Natural killer cell treated with Interleukin-12 subunit alpha and Interleukin-12 subunit beta and Interleukin-15 and Interleukin-18, amount 100 ng/mL, for 72 hours (primary cell): ENCODE data around the gene MTARC1. TPM values are rescaled to one million over a fixed set of nuclear protein-coding genes. Genes with fewer than 3 reads are reported as not detected.

Experiments used
- ATAC-seq, 2 donors: fragments of 150-1000 bp; cut with Tn5 transposase in 1 of 2; sonication (Bioruptor Pico), chemical (Tn5 transposase) in 1 of 2; 2 replicates each; pipeline ENCODE4 v1.10.0; 2021
- DNase-seq: peaks from one replicate; pipeline ENCODE4 v3.0.0; 2022; ENCODE audit warnings: low spot score
- H3K27ac Mint-ChIP-seq, 2 donors: 1 replicate in 1 of 2; 2 replicates in 1 of 2; pipeline ENCODE4 v1.8.0; 2022; ENCODE audit warnings: mixed read lengths in 2 of 2, mild to moderate bottlenecking in 1 of 2, moderate library complexity in 1 of 2
- H3K27me3 Mint-ChIP-seq, 2 donors: 1 replicate in 1 of 2; 2 replicates in 1 of 2; pipeline ENCODE4 v1.8.0; 2022; ENCODE audit warnings: mixed read lengths in 2 of 2
- H3K36me3 Mint-ChIP-seq: one replicate; pipeline ENCODE4 v1.8.0; 2022; ENCODE audit warnings: mixed read lengths
- H3K4me1 Mint-ChIP-seq, 2 donors: 1 replicate in 1 of 2; 2 replicates in 1 of 2; pipeline ENCODE4 v1.8.0; 2022; ENCODE audit warnings: low read depth in 2 of 2, mixed read lengths in 2 of 2, mild to moderate bottlenecking in 1 of 2
- H3K4me3 Mint-ChIP-seq: one replicate; pipeline ENCODE4 v1.8.0; 2022; ENCODE audit warnings: mixed read lengths
- H3K9me3 Mint-ChIP-seq: 2 replicates; pipeline ENCODE4 v1.8.0; 2022; ENCODE audit warnings: mixed read lengths
- total RNA-seq, 2 donors: library from RNA; stranded (reverse); gene quantifications; one replicate each; pipeline ENCODE4 v1.2.3, GENCODE V29; 2022

MTARC1 gene
- total RNA-seq, 2 donors from 2014 or later: 0.17 TPM; not detected in 1

DNA sequence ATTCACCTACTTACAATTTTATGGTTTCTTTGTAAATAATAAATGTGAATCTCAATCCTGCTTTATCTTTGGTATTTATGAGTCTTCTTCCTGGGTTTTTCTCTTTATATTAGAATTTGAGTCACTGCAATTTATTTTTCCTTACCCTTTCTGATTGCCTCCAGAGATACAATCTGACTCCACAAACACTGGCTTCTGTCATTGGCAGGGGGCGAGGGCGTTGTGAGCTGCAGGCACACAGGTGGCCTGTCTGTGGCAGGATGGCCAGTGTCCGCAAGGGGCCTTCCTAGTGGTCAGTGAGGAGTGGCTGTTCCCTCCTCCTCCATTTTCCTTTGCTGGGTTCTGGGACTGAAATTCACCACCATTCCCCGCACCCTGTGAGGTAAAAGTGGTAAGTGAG, 2.0 kb upstream of the MTARC1 start:
- Mint-ChIP-seq H3K9me3 (no peaks in the 10 kb centered on the region), H3K27me3 (peaks cover 22 to 25% of the 10 kb centered on the region in 2 donors)

DNA sequence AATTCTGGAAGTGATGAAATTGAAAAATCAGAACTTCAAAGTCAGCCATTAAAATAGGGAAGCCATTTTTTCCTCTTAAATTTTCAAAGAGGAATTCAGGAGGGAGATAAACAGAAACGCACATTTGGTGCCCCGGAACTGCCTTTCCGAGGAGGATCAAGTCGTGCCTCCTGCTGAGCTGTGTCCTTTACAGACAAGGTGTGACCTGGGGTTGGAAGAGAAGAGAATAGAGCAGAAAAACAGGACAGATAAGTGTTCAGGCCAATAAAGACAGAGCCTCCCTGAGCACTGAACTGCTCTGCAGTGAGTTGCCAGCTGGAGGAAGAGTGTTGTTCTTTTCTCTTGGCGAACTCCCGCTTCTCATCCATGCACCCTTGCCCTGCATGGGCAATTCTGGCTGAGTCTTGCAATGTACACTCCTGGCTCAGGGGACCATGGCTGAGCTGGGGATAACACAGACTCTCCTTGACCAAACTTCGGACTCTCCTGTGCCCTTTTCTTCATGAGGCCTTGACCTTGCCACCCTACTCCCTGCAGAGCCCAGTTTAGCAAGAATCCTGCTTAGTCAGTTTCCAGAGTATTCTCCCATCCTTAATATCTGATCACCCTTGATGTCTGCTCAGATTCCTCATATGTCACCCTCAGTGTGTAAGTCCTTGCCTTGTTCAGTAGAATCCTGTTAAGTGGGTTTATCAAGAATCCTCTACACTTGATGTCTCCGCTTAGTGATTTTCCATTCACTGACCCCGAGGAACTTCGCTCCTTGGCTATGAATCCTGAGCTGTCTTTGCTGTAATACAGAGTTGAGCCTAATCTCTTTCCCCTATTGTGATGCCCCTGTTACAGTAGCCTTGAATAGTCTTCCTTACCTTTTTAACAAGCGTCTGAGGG, 1.3 kb upstream of the MTARC1 start:
- H3K27ac Mint-ChIP-seq: no peak overlapping the region
- H3K4me3 Mint-ChIP-seq: no peak overlapping the region
- DNase-seq (no peak), ATAC-seq (no peak)
- H3K36me3 Mint-ChIP-seq: no peaks in the 10 kb centered on the region
- H3K27me3 Mint-ChIP-seq: peaks cover 22 to 25% of the 10 kb centered on the region in 2 donors
- H3K9me3 Mint-ChIP-seq: no peaks in the 10 kb centered on the region
- no peaks in the 10 kb centered on the region for H3K4me1 Mint-ChIP-seq

More for the DNA sequence above, 2.0 kb upstream of the MTARC1 start:
- ATAC-seq (no peak), DNase-seq (no peak)
- no peak overlapping the region for H3K27ac Mint-ChIP-seq
- no peaks in the 10 kb centered on the region for H3K4me1 Mint-ChIP-seq
- H3K36me3 Mint-ChIP-seq: no peaks in the 10 kb centered on the region
- H3K4me3 Mint-ChIP-seq: no peak overlapping the region

DNA sequence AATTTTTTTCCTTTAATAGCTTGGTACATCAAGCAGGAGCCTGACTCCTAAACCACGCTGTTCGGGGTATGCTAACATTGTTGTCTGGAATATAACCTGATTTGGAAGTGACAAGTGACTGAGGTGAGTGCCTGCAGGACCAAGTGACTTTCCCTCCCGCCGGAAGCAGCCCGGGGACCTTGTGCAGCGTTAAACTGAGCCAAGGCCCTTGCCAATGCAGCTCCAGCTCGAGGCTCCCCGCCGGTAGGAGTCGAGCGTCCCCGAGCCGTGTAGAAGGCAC, 716 bp upstream of the MTARC1 start:
- Mint-ChIP-seq H3K27ac (no peak overlapping the region), H3K4me1 (no peaks in the 10 kb centered on the region), H3K9me3 (no peaks in the 10 kb centered on the region), H3K27me3 (peaks cover 22 to 25% of the 10 kb centered on the region in 2 donors), H3K36me3 (no peaks in the 10 kb centered on the region), H3K4me3 (no peak overlapping the region)
- no peak for ATAC-seq
- DNase-seq: no peak

DNA sequence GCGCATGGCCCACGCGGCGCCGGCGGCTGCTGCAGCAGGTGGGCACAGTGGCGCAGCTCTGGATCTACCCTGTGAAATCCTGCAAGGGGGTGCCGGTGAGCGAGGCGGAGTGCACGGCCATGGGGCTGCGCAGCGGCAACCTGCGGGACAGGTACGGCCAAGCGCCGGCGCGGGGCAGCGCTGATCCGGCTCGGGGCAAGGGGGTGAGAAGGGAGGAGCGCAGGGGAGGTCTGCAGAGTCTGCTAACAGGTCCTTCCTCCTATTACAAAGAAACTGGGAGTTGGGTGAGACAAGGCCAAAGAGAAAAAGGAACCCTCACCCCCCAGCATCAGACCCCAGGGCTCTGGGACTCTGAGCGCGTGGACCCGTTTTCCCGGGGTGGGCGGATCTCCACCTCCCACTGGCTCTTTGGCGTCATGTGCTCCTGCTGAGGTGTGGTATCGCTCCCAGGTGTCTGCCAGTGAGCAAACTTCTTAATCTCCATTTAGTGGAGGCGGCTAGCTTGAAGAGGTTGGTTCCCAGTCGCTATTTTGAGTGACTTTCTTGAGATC, 431 bp downstream of the MTARC1 start:
- peak; percentile 37 to 42 for ATAC-seq
- H3K4me3 Mint-ChIP-seq: no peak overlapping the region
- DNase-seq: no peak
- H3K36me3 Mint-ChIP-seq: no peaks in the 10 kb centered on the region
- no peaks in the 10 kb centered on the region for H3K4me1 Mint-ChIP-seq
- H3K27me3 Mint-ChIP-seq: peaks cover 26 to 30% of the 10 kb centered on the region in 2 donors
- no peak overlapping the region for H3K27ac Mint-ChIP-seq
- H3K9me3 Mint-ChIP-seq: no peaks in the 10 kb centered on the region

DNA sequence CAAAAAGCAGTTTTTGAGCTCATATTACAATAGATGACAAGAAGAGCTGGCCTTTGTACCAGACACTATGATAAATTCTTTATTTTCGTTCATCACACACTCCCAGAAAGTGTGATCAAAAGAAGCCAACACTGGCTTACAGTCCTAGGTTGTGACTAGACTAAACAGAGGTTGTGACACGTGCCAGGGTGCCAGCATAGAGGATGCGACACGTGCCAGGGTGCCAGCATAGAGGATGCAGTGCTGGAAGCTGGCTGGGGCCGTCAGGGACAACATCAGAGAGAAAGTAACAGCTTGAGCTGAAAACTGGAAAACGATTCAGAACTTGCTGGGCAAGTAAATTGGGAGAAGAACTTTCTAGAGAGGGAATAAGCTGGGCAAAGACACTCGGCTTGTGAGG, 2.2 kb downstream of the MTARC1 start:
- Mint-ChIP-seq H3K27me3 (peaks cover 25 to 30% of the 10 kb centered on the region in 2 donors), H3K4me3 (no peak overlapping the region), H3K4me1 (no peaks in the 10 kb centered on the region), H3K36me3 (no peaks in the 10 kb centered on the region), H3K27ac (no peak overlapping the region), H3K9me3 (no peaks in the 10 kb centered on the region)
- DNase-seq (no peak), ATAC-seq (no peak)

DNA sequence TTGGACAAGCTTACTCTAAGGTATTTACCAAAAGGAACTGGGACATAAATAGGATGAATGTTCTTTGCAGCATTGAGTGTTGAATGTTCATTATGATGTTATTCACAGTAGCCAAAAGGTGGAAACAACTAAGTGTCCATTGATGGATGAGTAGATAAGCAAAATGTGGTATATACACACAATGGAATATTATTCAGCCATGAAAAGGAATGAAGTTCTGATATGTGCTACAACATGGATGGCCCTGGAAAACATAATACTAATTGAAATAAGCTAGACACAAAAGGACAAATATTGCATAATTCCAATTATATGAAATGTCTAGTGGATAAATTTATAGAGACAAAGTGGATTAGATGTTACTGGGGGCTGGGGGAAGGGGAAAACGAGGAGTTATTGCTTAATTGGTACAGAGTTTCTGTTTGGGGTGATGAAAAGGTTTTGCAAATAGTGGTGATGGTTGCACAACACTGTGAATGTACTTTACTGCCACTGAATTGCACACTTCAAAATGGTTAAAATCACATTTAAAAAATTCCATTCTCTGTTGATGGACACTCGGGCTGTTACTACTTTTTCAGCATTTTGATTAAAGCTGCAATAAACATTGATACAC, 2.9 kb downstream of the MTARC1 start:
- Mint-ChIP-seq H3K27me3 (peaks cover 21 to 23% of the 10 kb centered on the region in 2 donors), H3K9me3 (no peaks in the 10 kb centered on the region)
- ATAC-seq: no peak

DNA sequence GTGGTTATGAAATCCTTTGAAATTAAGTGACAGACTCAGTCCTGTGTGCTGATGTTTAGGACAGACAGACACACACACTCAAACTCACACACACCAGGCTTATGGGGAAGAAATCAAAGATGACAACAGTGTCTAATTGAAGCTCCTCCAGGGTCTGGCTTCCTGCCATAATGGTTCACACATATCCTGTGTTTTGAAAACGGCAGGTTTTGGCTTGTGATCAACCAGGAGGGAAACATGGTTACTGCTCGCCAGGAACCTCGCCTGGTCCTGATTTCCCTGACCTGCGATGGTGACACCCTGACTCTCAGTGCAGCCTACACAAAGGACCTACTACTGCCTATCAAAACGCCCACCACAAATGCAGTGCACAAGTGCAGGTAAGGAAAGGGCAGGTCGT, 4.6 kb downstream of the MTARC1 start:
- DNase-seq (no peak), ATAC-seq (no peak)
- no peaks in the 10 kb centered on the region for H3K4me1 Mint-ChIP-seq
- H3K9me3 Mint-ChIP-seq: no peaks in the 10 kb centered on the region
- peaks cover 7 to 8% of the 10 kb centered on the region in 2 donors for H3K27me3 Mint-ChIP-seq
- H3K4me3 Mint-ChIP-seq: no peak overlapping the region
- no peak overlapping the region for H3K27ac Mint-ChIP-seq
- H3K36me3 Mint-ChIP-seq: no peaks in the 10 kb centered on the region

More for the DNA sequence above, 2.9 kb downstream of the MTARC1 start:
- Mint-ChIP-seq H3K36me3 (no peaks in the 10 kb centered on the region), H3K4me1 (no peaks in the 10 kb centered on the region), H3K27ac (no peak overlapping the region), H3K4me3 (no peak overlapping the region)
- DNase-seq: no peak

DNA sequence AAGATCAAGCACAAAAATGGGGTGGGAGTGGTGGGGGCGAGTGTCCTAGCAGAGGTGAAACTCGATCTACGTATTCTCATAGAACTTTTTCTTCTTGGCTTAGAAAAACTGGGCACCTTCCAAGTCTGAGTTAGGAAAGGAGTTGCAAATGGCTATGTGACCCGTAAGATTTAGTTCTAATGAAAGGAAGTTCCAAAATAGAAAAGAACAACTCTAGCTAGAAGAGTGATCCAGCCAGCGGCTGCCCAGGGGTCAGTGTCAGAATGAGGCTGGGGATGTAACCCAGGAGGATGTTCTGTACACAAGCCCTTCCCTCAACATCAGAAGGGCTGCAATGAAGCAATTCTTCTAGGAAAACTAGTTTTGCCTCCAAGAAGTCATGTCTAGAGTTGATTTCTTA, 5.2 kb downstream of the MTARC1 start:
- no peak for ATAC-seq
- no peaks in the 10 kb centered on the region for H3K9me3 Mint-ChIP-seq
- no peak overlapping the region for H3K4me3 Mint-ChIP-seq
- no peaks in the 10 kb centered on the region for H3K36me3 Mint-ChIP-seq
- no peak for DNase-seq
- peaks cover 7 to 8% of the 10 kb centered on the region in 2 donors for H3K27me3 Mint-ChIP-seq
- H3K4me1 Mint-ChIP-seq: no peaks in the 10 kb centered on the region
- H3K27ac Mint-ChIP-seq: no peak overlapping the region

DNA sequence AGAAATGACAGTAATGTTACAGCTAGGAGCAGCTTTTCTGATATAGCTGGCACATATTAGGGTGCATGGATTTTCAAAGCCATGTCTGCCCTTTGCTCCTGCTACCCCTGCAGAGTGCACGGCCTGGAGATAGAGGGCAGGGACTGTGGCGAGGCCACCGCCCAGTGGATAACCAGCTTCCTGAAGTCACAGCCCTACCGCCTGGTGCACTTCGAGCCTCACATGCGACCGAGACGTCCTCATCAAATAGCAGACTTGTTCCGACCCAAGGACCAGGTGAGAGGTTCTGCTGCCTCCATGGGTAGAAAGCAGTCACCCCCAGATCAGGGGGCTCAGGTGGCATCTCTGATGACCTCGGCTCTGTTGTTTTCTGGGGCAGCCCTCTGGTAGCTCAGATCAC, 9.8 kb downstream of the MTARC1 start:
- H3K4me3 Mint-ChIP-seq: no peak overlapping the region
- H3K4me1 Mint-ChIP-seq: no peaks in the 10 kb centered on the region
- no peak for DNase-seq
- H3K27ac Mint-ChIP-seq: no peak overlapping the region
- H3K9me3 Mint-ChIP-seq: no peaks in the 10 kb centered on the region
- ATAC-seq: no peak
- no peaks in the 10 kb centered on the region for H3K36me3 Mint-ChIP-seq
- peaks cover 5 to 7% of the 10 kb centered on the region in 2 donors for H3K27me3 Mint-ChIP-seq

DNA sequence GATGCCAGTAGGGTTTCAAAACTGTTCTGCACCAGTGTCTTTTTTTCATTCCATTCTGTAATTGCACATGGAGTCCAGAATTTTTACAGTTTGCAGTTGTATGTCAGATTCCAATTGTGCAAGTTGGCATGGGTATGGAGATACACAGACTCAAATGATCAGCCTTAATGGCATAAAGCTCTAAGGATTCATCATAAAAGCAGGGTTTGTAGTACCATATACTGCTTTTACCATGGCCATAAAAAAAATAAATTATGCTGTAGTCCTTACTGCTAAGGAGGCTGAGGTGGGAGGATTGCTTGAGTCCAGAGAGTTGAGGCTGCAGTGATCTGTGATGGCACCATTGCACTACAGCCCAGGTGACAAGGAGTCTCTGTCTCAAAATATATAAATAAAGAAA, 10.3 kb downstream of the MTARC1 start:
- Mint-ChIP-seq H3K9me3 (no peaks in the 10 kb centered on the region), H3K27ac (no peak overlapping the region), H3K4me1 (no peaks in the 10 kb centered on the region), H3K36me3 (no peaks in the 10 kb centered on the region), H3K4me3 (no peak overlapping the region), H3K27me3 (peaks cover 0 to 2% of the 10 kb centered on the region in 2 donors)
- DNase-seq (no peak), ATAC-seq (no peak)

DNA sequence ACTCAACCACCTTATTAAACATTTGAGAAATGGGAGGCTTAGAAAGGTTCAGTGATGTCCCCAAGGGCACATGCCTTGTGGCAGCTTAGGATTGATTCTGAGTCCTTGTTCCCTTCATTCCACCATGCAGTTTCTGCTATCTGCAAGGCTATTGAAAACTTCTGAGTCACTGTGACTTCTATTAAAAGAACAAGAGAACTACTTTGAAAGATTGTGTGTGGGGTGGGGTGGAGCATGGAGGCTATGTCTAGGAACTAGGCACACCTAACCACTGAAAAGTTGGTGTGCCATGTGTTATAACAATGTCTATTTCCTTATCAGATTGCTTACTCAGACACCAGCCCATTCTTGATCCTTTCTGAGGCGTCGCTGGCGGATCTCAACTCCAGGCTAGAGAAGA, 10.8 kb downstream of the MTARC1 start:
- H3K4me3 Mint-ChIP-seq: no peak overlapping the region
- no peaks in the 10 kb centered on the region for H3K4me1 Mint-ChIP-seq
- peaks cover 0 to 2% of the 10 kb centered on the region in 2 donors for H3K27me3 Mint-ChIP-seq
- H3K36me3 Mint-ChIP-seq: no peaks in the 10 kb centered on the region
- H3K9me3 Mint-ChIP-seq: no peaks in the 10 kb centered on the region
- H3K27ac Mint-ChIP-seq: no peak overlapping the region
- DNase-seq (no peak), ATAC-seq (no peak)

DNA sequence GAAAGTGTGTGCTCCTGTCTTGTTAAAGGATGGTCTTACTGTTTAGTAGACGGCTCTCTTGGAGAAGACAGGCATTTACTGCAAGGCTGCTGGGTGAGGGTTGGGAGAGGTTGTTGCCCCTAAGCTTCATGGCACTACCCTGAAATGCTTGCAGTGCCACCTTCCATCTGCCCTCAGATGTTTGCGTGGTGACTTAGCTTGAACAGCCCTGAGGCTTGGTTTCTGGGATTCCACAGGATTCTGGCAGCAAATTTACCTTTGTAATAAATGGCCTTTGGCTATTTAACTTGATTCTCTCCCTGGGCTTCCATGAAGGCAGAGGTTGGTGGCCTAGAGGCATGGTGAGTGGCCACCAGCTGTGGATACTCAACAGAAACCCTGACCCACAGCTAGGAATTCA, 11.6 kb downstream of the MTARC1 start:
- Mint-ChIP-seq H3K4me3 (no peak overlapping the region), H3K9me3 (no peaks in the 10 kb centered on the region), H3K27ac (no peak overlapping the region), H3K36me3 (no peaks in the 10 kb centered on the region), H3K4me1 (no peaks in the 10 kb centered on the region), H3K27me3 (peaks cover 0 to 7% of the 10 kb centered on the region in 2 donors)
- DNase-seq (no peak), ATAC-seq (no peak)

DNA sequence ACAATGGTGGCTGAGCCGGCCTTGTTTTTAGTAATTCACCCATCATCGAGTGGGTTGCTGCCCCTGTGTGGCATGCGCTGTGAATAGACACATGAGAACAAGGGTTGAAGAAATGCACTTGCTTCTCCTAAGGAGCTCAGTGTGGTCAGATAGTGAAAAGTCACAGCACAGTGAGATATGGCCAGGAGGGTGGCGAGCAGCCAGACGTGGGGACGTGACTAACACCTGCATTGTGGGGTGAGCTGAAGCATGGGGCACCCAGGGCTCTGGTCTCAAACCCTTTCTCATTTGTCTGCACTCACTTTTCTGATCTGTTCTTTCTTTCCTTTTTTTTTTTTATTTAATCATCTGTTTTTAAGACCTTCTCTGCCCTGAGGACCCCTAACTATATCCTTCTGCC, 13.5 kb downstream of the MTARC1 start:
- H3K4me3 Mint-ChIP-seq: no peak overlapping the region
- no peaks in the 10 kb centered on the region for H3K9me3 Mint-ChIP-seq
- no peaks in the 10 kb centered on the region for H3K36me3 Mint-ChIP-seq
- no peaks in the 10 kb centered on the region for H3K4me1 Mint-ChIP-seq
- ATAC-seq (no peak), DNase-seq (no peak)
- peaks cover 8 to 9% of the 10 kb centered on the region in 2 donors for H3K27me3 Mint-ChIP-seq
- no peak overlapping the region for H3K27ac Mint-ChIP-seq

DNA sequence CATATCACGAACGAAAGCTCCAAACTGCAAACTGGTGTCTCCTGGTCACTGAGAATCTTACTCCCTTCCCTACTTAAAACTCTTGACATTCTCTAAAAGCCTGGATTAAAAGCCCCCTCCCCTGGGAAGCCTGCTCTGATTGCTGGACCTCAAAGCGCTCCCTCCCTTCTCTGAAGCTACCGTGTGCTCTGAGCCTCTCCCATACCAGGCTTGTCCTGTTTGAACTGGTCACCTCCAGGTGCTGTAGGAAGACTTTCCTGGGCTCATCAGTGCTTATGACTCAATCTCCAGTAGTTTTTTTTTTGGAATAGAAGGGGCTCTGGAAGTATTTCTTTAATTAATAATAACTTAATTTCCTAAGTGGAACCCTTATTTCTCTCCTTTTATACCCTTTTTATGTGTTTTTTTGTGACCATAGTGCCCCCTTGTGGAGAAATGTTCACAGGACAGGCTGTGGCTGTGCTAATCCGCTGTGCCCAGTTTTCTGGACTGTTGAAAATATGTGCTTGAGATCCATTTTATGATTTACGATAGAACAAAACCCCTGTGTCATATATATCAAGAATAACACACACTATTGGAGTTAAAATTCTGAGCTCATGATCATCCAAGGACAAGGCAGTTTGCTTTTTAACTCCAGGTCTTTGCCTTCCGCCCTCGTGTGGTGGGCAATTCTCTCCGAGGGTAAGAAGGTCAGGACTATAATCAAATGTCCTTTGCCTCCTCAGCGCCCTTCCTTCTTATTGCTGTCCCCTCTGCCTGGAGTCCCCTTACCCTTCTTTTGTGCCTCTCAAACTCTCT, 16.9 kb downstream of the MTARC1 start:
- DNase-seq (no peak), ATAC-seq (no peak)
- Mint-ChIP-seq H3K4me1 (no peaks in the 10 kb centered on the region), H3K4me3 (no peak overlapping the region), H3K27ac (no peak overlapping the region), H3K36me3 (no peaks in the 10 kb centered on the region), H3K9me3 (no peaks in the 10 kb centered on the region), H3K27me3 (peaks cover 8 to 9% of the 10 kb centered on the region in 2 donors)
